ENCODE measurements around the gene PPM1D. TPM values are rescaled to one million over a fixed set of nuclear protein-coding genes. Genes with fewer than 3 reads are reported as not detected.

Gene PPM1D
- total RNA-seq, 1 donor from 2014 or later = 22.3 TPM

DNA sequence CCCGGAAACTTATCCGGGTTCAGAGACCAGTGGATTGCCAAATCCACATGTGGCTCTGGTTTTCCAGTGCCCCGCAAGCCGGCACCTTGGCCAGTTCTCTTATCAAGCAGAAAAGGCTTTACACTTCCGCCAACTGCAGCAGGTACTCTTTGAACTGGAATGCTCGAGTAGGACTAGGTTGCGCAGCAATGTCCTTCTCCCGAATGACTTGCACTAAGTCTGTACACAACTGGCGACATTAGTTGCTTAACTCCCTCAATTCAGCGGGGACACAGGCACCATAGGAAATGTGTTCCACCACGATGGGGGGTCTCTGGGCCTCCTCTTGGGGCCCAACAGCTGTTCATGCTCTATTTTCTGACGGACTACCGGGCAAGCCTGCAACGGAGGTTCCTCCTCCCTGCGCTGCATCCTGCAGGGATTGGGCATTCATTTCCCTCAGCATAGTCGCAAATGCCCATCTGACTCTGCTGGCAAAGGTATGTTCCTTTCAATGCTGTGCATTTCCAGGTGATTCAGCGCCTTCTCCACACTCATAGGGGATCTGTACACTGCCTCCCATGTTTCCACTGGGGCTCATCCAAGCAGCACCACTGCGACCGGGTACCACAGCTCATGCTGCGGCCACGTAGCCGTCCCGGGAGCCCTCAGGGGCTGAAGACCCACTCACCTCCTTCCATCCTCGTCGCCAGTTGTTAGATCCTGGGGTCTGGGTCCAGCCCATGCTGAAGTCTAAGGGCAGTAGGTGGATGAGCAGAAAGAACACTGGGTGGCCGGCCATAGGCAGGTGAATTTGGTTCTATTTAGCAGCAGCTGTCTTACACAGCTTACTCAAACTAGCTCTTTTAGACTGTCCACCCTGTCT is 39.8 kb upstream of the PPM1D start:
- TF ChIP-seq, protein P1, sequence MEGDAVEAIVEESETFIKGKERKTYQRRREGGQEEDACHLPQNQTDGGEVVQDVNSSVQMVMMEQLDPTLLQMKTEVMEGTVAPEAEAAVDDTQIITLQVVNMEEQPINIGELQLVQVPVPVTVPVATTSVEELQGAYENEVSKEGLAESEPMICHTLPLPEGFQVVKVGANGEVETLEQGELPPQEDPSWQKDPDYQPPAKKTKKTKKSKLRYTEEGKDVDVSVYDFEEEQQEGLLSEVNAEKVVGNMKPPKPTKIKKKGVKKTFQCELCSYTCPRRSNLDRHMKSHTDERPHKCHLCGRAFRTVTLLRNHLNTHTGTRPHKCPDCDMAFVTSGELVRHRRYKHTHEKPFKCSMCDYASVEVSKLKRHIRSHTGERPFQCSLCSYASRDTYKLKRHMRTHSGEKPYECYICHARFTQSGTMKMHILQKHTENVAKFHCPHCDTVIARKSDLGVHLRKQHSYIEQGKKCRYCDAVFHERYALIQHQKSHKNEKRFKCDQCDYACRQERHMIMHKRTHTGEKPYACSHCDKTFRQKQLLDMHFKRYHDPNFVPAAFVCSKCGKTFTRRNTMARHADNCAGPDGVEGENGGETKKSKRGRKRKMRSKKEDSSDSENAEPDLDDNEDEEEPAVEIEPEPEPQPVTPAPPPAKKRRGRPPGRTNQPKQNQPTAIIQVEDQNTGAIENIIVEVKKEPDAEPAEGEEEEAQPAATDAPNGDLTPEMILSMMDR (IDR thresholded peaks at IDR 0.05) = no peak
- ATAC-seq = peak; percentile 86
- Histone ChIP-seq H3K9me3 (no peaks in the 10 kb centered on the region), H3K27me3 (no peaks in the 10 kb centered on the region), H3K36me3 (no peaks in the 10 kb centered on the region), H3K4me1 (no peaks in the 10 kb centered on the region), H3K4me3 (no peak overlapping the region), H3K27ac (peak overlapping the region; percentile 30)
- DNase-seq = peak; percentile 73
- intact Hi-C loops (cut with DNase I) = no loop called here

DNA sequence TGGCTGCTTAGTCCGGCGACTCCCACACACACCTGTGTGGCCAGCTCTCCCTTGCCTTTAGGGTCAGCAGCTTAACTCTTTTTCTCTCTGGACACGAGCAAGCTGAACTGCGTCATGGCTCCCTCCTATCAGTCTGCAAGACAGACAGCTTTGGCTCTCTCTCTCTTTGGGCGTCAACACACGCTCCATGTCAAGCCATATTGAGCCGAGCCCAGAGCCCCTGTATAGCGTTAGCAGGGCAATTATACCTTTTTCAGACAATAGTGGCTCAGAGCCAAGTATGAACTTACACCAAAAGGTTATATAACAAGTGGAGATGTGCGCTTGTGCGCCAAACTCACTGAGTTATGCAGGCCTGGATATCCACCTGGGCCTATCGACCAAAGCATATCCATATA is 39.1 kb upstream of the PPM1D start:
- DNase-seq (no peak), ATAC-seq (no peak)
- TF ChIP-seq, protein P1 (IDR thresholded peaks at IDR 0.05) = no peak

DNA sequence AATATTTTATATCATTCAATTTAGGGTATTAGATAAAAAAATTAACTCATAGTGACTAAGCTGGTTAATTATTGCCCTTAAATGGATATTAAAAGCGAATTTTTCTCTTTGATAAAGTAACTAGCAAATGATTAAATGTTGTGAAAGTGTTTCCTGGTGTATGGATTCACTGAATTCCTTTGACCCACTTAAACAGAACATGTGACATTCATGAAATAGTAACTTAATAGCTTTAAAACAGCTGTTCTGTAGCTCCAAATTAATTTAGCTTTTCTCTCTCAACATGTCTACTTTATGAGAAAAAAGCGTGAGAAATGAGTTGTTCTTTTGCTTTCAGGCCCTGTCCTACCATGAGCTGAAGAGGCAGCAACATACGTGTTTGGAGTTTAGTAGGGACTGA is 37.6 kb upstream of the PPM1D start:
- intact Hi-C loops (cut with DNase I) = no loop called here
- ATAC-seq = no peak
- Histone ChIP-seq H3K4me1 (no peaks in the 10 kb centered on the region), H3K4me3 (no peak overlapping the region), H3K9me3 (no peaks in the 10 kb centered on the region), H3K27me3 (no peaks in the 10 kb centered on the region), H3K27ac (no peak overlapping the region), H3K36me3 (no peaks in the 10 kb centered on the region)
- DNase-seq = no peak
- TF ChIP-seq, protein P1 (IDR thresholded peaks at IDR 0.05) = no peak

More for the DNA sequence above, 39.1 kb upstream of the PPM1D start:
- no peak overlapping the region for H3K27ac ChIP-seq
- no peak overlapping the region for H3K4me3 ChIP-seq
- intact Hi-C loops (cut with DNase I) = no loop called here
- H3K4me1 ChIP-seq = no peaks in the 10 kb centered on the region
- H3K27me3 ChIP-seq = no peaks in the 10 kb centered on the region
- H3K9me3 ChIP-seq = no peaks in the 10 kb centered on the region
- H3K36me3 ChIP-seq = no peaks in the 10 kb centered on the region

DNA sequence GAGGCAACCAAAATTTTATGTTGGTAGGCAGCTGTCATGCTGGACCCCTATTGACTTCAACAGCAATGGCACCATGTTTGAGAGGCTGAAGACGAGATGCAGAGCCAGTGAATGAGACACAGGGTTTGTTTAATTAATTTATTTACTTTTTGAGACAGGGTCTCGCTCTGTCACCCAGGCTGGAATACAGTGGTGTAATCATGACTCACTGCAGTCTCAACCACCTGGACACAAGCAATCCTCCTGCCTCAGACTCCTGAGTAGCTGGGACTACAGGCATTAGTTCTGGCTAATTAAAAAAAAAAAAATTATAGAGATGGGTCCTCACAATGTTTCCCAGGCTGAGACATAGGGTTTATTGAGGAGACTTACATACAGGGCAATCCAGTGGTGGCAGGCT is 36.2 kb upstream of the PPM1D start:
- TF ChIP-seq, protein P1 (IDR thresholded peaks at IDR 0.05) = no peak
- no peak for ATAC-seq
- intact Hi-C loops (cut with DNase I) = no loop called here
- H3K27ac ChIP-seq = no peak overlapping the region
- H3K4me3 ChIP-seq = no peak overlapping the region
- H3K4me1 ChIP-seq = no peaks in the 10 kb centered on the region
- H3K36me3 ChIP-seq = no peaks in the 10 kb centered on the region
- H3K9me3 ChIP-seq = no peaks in the 10 kb centered on the region
- no peaks in the 10 kb centered on the region for H3K27me3 ChIP-seq
- no peak for DNase-seq

DNA sequence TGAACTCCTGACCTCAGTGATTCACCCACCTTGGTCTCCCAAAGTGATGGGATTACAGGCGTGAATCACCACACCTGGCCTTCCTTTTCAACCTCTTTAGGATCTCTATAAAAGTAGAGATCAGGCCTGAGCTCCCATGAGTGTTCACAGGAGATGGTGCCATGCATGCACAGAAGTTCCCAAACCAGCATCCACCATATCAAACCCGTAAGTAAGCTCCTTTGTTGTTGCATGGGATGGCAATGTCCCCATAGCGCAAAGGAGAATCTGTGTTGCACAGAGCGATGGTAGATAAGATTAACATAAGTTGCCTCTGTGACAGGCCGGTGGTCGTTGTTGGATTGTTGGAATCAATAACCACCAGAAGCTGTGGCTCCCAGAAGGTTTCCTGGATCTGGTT is 34.8 kb upstream of the PPM1D start:
- intact Hi-C loops (cut with DNase I) = no loop called here
- no peaks in the 10 kb centered on the region for H3K27me3 ChIP-seq
- H3K9me3 ChIP-seq = no peaks in the 10 kb centered on the region

More for the DNA sequence above, 34.8 kb upstream of the PPM1D start:
- Histone ChIP-seq H3K36me3 (no peaks in the 10 kb centered on the region), H3K4me1 (peaks cover 7% of the 10 kb centered on the region), H3K4me3 (no peak overlapping the region), H3K27ac (no peak overlapping the region)
- DNase-seq = no peak
- ATAC-seq = no peak
- TF ChIP-seq, protein P1 (IDR thresholded peaks at IDR 0.05) = no peak

All from upper lobe of right lung (tissue), 1 donor.